A673 (cell line): Measurements from ENCODE around the gene ZMAT3. TPM values are rescaled to one million over a fixed set of nuclear protein-coding genes. Genes with fewer than 3 reads are reported as not detected.
A peak's percentile ranks its signal among the peaks of the same experiment; 100 is the strongest.

ENCODE experiments used
- BruUV-seq: library from RNA; stranded (reverse); fragments of 400-500 nt; replicated peaks from 2 replicates; lab custom pipeline; 2021; lab: Mats Ljungman, UMichigan
- CTCF ChIA-PET: fragments of 300-600 bp; sonication (Branson Sonifier 250); formaldehyde crosslinking; loops from one replicate; lab custom pipeline; 2022; ENCODE audit warnings: antibody characterized with exemption; lab: Charles Lee
- POLR2A ChIA-PET: fragments of 300-600 bp; sonication (Branson Sonifier 250); formaldehyde crosslinking; loops from one replicate; lab custom pipeline; 2022; ENCODE audit warnings: antibody characterized with exemption; ENCODE audit not compliant: low non-redundant PET; lab: Charles Lee
- DNase-seq: peaks from one replicate; pipeline ENCODE4 v3.0.0-alpha.2; 2015; ENCODE audit warnings: low spot score
- H3K27ac ChIP-seq: fragments of 200-600 bp; sonication (generic); 2 replicates; pipeline ENCODE4 v1.5.1; 2016; ENCODE audit warnings: mixed run types, low read depth, mild to moderate bottlenecking, mixed read lengths, antibody characterized with exemption, low read length; ENCODE audit not compliant: poor library complexity, severe bottlenecking
- H3K27me3 ChIP-seq: fragments of 200-600 bp; sonication (generic); replicated peaks from 2 replicates; pipeline ENCODE4 v1.6.1; 2017; ENCODE audit warnings: mixed run types, low read depth, mild to moderate bottlenecking, mixed read lengths, antibody characterized with exemption, low read length; ENCODE audit not compliant: insufficient read depth, poor library complexity
- H3K36me3 ChIP-seq: fragments of 200-600 bp; sonication (generic); 2 replicates; pipeline ENCODE4 v1.6.1; 2016; ENCODE audit warnings: mixed run types, mild to moderate bottlenecking, mixed read lengths, antibody characterized with exemption, low read length; ENCODE audit not compliant: insufficient read depth, poor library complexity, severe bottlenecking
- H3K4me1 ChIP-seq: fragments of 200-600 bp; sonication (generic); 2 replicates; pipeline ENCODE4 v1.6.1; 2017; ENCODE audit warnings: mixed run types, mild to moderate bottlenecking, mixed read lengths, antibody characterized with exemption, low read length; ENCODE audit not compliant: insufficient read depth, poor library complexity, severe bottlenecking
- H3K4me3 ChIP-seq: fragments of 200-600 bp; sonication (generic); 2 replicates; pipeline ENCODE4 v1.5.1; 2016; ENCODE audit warnings: low read depth, mixed run types, mild to moderate bottlenecking, mixed read lengths, low read length; ENCODE audit not compliant: poor library complexity, severe bottlenecking
- H3K9me3 ChIP-seq: fragments of 200-600 bp; sonication (generic); 2 replicates; pipeline ENCODE4 v1.6.1; 2016; ENCODE audit warnings: mixed run types, low read depth, mild to moderate bottlenecking, mixed read lengths, antibody characterized with exemption, low read length; ENCODE audit not compliant: poor library complexity, severe bottlenecking
- EZH2 ChIP-seq: fragments of 200-600 bp; sonication (generic); IDR thresholded peaks from 2 replicates; pipeline ENCODE4 v1.6.1; 2017; ENCODE audit warnings: borderline replicate concordance, low read depth, mild to moderate bottlenecking, mixed read lengths, antibody characterized with exemption, low read length; ENCODE audit not compliant: poor library complexity, severe bottlenecking
- intact Hi-C: fragments of 100-400 bp; cut with micrococcal nuclease; formaldehyde crosslinking; loops from one replicate; pipeline ENCODE4 v1.10.0; 2022; ENCODE audit not compliant: unreplicated experiment
- total RNA-seq: library from RNA; stranded (reverse); gene quantifications from 2 replicates; pipeline ENCODE4 v1.2.3, GENCODE V29; 2021
- TF ChIP-seq, protein P1 (sequence below): fragments of 300-800, 200-600 bp; sonication (generic); conservative IDR thresholded peaks from 2 replicates; pipeline ENCODE4 v1.5.1; 2017; ENCODE audit warnings: low read depth, mild to moderate bottlenecking, antibody characterized with exemption, low read length, moderate library complexity, mixed read lengths

The ZMAT3 gene
- total RNA-seq, 1 experiment from 2014 or later = 8.6 TPM

DNA sequence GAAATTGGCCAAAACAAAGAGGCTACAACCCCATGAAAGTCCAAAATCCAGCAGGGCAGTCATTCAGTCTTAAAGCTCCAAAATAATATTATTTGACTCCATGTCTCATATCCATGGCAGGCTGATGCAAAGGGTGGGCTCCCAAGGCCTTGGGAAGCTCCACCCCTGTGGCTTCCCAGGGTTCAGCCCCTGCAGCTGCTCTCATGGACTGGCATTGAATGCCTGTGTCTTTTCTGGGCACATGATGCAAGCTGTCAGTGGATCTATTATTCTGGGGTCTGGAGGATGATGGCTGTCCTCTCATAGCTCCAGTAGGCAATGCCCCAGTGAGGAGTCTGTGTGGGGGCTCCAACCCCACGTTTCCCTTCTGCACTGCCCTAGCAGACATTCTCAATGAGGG, 81.8 kb downstream of the ZMAT3 start:
- Histone ChIP-seq H3K27me3 (no peaks in the 10 kb centered on the region), H3K36me3 (no peaks in the 10 kb centered on the region), H3K9me3 (peaks cover 21% of the 10 kb centered on the region), H3K4me3 (no peak overlapping the region), H3K27ac (no peak overlapping the region), H3K4me1 (no peaks in the 10 kb centered on the region)
- no peak for TF ChIP-seq EZH2
- TF ChIP-seq, protein P1, sequence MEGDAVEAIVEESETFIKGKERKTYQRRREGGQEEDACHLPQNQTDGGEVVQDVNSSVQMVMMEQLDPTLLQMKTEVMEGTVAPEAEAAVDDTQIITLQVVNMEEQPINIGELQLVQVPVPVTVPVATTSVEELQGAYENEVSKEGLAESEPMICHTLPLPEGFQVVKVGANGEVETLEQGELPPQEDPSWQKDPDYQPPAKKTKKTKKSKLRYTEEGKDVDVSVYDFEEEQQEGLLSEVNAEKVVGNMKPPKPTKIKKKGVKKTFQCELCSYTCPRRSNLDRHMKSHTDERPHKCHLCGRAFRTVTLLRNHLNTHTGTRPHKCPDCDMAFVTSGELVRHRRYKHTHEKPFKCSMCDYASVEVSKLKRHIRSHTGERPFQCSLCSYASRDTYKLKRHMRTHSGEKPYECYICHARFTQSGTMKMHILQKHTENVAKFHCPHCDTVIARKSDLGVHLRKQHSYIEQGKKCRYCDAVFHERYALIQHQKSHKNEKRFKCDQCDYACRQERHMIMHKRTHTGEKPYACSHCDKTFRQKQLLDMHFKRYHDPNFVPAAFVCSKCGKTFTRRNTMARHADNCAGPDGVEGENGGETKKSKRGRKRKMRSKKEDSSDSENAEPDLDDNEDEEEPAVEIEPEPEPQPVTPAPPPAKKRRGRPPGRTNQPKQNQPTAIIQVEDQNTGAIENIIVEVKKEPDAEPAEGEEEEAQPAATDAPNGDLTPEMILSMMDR = no peak
- no peak for DNase-seq
- BruUV-seq = no TSS peak
- CTCF ChIA-PET = no interaction called here
- intact Hi-C loops = no loop called here
- POLR2A ChIA-PET = no interaction called here

DNA sequence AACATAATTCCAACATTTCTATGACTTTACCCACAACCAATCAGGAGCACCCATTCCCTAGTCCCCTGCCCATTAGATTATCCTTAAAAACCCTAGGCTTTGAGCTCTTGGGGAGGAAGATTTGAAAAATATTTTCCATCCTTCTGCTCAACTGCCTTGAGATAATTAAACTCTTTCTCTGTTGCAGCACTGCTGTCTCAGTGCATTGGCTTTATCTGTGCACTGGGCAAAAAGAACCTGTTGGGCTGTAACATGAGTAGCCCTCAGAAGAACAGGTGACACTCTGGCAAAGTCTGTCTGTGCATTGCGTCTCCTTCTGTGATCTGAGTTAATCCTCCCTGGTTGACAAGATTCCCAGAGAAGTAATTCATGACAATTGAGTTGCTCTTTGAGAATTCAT, 83.9 kb downstream of the ZMAT3 start:
- Histone ChIP-seq H3K27me3 (no peaks in the 10 kb centered on the region), H3K9me3 (peaks cover 21% of the 10 kb centered on the region), H3K4me3 (no peak overlapping the region), H3K36me3 (no peaks in the 10 kb centered on the region), H3K4me1 (no peaks in the 10 kb centered on the region), H3K27ac (no peak overlapping the region)
- DNase-seq = no peak
- no TSS peak for BruUV-seq
- intact Hi-C loops = no loop called here
- ChIA-PET CTCF (no interaction called here), POLR2A (no interaction called here)
- TF ChIP-seq, protein P1 = no peak
- TF ChIP-seq EZH2 = no peak

DNA sequence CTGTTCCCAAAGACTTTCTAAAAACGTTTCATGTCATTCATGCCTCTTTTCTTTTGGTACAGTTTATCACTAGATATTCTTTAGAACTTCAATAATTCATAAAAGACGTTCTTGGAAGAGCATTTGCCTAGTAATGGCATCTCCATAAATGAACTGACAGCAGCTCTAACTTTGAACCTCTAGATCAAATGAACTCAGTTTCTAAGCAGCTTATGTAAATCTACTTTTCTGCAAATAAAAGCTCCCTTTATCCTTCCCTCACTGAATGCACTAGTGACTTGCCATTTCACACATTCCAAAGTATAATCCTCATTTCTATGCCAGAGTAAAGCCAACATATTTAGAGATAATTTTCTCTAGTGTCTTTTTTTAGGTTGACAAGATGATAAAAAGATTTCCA, 85.2 kb downstream of the ZMAT3 start:
- ChIA-PET CTCF (no interaction called here), POLR2A (no interaction called here)
- peaks cover 21% of the 10 kb centered on the region for H3K9me3 ChIP-seq
- peak; percentile 4 for DNase-seq
- no peaks in the 10 kb centered on the region for H3K4me1 ChIP-seq
- intact Hi-C loops = no loop called here
- TF ChIP-seq EZH2 = no peak
- TF ChIP-seq, protein P1 = no peak
- H3K36me3 ChIP-seq = no peaks in the 10 kb centered on the region
- H3K4me3 ChIP-seq = no peak overlapping the region
- H3K27me3 ChIP-seq = no peaks in the 10 kb centered on the region
- H3K27ac ChIP-seq = no peak overlapping the region
- BruUV-seq = no TSS peak
